GM12865 (cell line): ENCODE data around the gene CDH20.

Source experiments
- DNase-seq: peaks from one replicate; pipeline ENCODE4 v3.0.0; 2010; ENCODE audit warnings: low read depth
- H3K4me3 ChIP-seq: 2 replicates; pipeline ENCODE4 v1.5.1; 2011; ENCODE audit warnings: mild to moderate bottlenecking, low read depth, low read length, control low read depth
- TF ChIP-seq, protein P1 (sequence below): IDR thresholded peaks from 2 replicates; pipeline ENCODE4 v1.5.1; 2011; ENCODE audit warnings: low read length, control low read depth, low read depth, inconsistent platforms; ENCODE audit not compliant: insufficient read depth; ENCODE audit errors: missing control alignments

CDH20 gene

DNA sequence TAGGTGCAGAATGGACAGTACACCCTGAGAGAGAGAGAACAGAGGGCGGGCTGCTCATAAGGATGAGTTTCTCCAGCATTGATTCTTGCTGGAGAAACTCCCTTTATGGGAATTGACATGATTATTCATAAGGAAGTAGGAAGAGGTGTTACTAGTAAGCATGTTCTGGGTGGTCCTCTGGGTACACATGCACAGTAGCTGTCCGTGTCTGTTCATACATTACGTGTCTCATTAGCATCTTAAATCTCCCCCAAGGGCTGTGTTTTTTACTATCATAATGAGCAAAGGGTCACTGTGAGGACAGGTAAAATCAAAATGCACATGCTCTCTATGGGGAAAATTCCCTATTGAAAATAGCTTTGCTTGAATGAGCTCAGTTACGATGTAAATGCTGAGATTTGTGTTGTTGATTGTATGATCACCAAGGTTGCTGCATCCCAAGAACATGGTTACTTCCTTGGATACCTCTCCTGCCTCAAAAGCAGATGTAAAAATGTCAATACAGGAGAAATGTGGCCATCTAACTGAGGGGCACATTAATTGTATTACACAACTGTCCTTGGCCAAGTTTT lies 238.9 kb downstream of the CDH20 start:
- no peak overlapping the region for H3K4me3 ChIP-seq
- no peak for DNase-seq
- TF ChIP-seq, protein P1, sequence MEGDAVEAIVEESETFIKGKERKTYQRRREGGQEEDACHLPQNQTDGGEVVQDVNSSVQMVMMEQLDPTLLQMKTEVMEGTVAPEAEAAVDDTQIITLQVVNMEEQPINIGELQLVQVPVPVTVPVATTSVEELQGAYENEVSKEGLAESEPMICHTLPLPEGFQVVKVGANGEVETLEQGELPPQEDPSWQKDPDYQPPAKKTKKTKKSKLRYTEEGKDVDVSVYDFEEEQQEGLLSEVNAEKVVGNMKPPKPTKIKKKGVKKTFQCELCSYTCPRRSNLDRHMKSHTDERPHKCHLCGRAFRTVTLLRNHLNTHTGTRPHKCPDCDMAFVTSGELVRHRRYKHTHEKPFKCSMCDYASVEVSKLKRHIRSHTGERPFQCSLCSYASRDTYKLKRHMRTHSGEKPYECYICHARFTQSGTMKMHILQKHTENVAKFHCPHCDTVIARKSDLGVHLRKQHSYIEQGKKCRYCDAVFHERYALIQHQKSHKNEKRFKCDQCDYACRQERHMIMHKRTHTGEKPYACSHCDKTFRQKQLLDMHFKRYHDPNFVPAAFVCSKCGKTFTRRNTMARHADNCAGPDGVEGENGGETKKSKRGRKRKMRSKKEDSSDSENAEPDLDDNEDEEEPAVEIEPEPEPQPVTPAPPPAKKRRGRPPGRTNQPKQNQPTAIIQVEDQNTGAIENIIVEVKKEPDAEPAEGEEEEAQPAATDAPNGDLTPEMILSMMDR, result no peak

DNA sequence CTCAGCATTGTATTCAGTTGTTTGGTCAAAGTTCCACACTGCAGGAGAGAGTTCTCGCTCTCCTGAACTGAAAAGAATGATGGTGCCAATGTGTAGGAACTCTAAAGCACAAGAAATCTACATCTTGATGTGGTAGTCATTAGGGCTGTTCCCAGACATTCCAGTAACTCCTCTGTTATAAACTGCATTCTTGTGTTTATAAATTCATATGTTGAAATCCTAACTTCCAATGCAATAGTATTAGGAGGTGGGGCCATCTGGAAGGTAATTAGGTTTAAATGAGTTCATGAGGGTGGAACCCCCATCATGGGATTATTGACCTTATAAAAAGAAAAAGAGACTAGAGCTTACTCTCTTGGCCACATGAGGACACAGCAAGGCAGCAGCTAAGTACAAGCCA lies 239.6 kb downstream of the CDH20 start:
- no peak for DNase-seq
- H3K4me3 ChIP-seq, result no peak overlapping the region
- TF ChIP-seq, protein P1, result no peak

DNA sequence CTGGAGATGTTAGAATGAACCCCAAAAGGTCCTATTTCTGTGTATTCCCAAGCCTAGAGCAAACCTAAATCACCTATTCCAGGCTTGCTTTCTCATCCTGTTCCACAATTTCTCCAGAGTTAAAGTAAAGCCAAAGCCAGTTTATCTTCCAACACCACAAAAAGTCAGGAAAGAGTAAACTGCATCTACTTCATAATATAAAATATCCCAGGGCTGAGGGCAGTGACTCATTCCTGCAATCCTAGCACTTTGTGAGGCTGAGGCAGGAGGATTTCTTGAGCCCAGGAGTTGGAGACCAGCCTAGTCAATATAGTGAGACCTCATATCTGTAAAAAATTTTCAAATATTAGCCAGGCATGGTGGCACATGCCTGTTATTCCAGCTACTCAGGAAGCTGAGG lies 241.4 kb downstream of the CDH20 start:
- TF ChIP-seq, protein P1, result no peak
- no peak for DNase-seq
- H3K4me3 ChIP-seq, result no peak overlapping the region

DNA sequence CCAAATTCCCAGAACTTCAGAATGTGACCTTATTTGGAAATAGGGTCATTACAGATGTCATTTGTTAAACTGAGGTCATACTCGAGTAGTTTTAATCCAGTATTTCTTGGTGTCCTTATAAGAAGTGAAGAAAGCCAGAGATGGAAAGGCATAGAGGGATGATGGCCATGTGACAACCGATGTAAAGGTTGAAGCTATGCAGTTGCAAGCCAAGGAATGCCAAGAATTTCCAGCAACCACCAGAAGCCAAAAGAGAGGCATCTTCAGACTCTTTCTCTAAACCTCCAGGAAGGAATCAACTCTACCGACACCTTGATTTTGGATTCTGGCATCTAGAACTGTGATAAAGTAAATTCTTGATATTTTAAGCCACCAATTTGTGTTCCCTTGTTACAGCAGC lies 242.2 kb downstream of the CDH20 start:
- TF ChIP-seq, protein P1, result no peak
- no peak overlapping the region for H3K4me3 ChIP-seq
- DNase-seq, result no peak

DNA sequence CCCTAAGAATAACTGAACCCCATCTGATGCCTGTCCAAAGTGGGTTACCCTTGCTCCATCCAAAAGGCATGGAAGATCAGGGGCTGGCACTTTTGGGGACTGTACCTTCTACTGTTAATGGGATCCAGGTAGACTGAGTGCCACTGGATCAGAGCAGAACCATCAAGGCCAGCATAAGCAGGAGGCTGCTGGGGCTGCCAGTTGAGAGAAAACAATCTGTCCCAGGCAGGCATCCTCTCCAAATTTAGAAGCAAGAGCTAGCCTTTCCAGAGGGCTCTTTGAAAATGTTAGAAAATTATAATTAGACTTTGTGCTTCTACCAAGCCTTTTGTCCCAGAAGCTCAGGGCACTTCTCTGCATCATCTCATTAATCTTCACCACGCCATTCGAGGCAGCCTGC lies 245.6 kb downstream of the CDH20 start:
- TF ChIP-seq, protein P1, result no peak
- H3K4me3 ChIP-seq, result no peak overlapping the region
- no peak for DNase-seq

DNA sequence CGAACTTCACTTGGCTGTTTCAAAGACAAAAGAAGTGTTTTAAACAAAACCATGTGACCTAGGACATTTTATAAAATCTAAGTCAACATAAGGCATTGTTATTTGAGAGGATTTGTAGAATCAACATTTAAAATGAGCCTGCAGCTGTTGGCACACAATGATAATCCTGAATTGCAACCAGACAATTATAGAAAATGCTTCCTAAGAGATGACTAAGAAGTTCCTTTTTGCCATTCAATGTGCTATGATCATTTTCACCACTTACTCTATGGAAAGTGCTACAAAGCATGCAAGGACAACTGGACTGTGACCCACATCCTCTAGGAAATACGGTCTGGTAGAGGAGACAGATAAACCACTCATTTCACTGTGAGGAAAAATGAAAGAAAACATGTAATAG lies 246.4 kb downstream of the CDH20 start:
- DNase-seq, result no peak

DNA sequence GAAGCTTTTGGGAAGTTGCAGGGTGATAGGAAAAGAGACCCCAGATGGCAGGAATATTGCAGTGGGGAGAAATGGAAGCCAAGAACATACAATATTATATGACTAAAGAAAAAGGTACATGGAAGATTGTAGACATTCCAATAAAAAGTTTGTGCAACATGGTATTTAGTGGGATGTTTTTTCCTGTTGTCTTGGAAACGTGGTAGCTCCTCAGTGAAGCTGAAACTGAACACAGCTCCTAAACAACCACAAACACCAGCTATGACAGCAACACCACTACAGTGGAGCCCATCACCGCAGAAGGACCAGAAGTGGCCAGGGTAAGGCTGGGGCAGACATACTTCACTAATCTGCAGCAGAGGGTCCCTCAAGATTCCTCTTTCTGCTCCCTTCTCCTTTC lies 246.8 kb downstream of the CDH20 start:
- TF ChIP-seq, protein P1, result no peak
- H3K4me3 ChIP-seq, result no peak overlapping the region
- DNase-seq, result no peak

More for the DNA sequence above, 246.4 kb downstream of the CDH20 start:
- H3K4me3 ChIP-seq, result no peak overlapping the region
- TF ChIP-seq, protein P1, result no peak
